ENCODE data around the gene EXOSC7.
"Not testable (repeated sequence)": the region's sequence is repeated elsewhere in the genome, so short reads cannot be mapped to it uniquely, and the experiment has no call there.

EXOSC7 gene

GRCh38 chr3:44962621-44963393 lies 13.2 kb upstream of the EXOSC7 start:
- DNase-seq (ENCODE audit: low read depth): no peak

- no peak for DNase-seq (ENCODE audit: low read depth)
Measured at GRCh38 chr3:44963571-44964325, 12.3 kb upstream of the EXOSC7 start.

- DNase-seq (ENCODE audit: low read depth): no peak
Measured at GRCh38 chr3:44965165-44965564, 10.9 kb upstream of the EXOSC7 start.

GRCh38 chr3:44966795-44967278 lies 9.2 kb upstream of the EXOSC7 start:
- no peak for DNase-seq (ENCODE audit: low read depth)

- no peak for DNase-seq (ENCODE audit: low read depth)
Measured at GRCh38 chr3:44968447-44968858, 7.6 kb upstream of the EXOSC7 start.

GRCh38 chr3:44969154-44969827 lies 6.8 kb upstream of the EXOSC7 start:
- DNase-seq (ENCODE audit: low read depth): no peak

- no peak for DNase-seq (ENCODE audit: low read depth)
Measured at GRCh38 chr3:44969828-44970179, 6.2 kb upstream of the EXOSC7 start.

GRCh38 chr3:44970926-44971490 lies 5.0 kb upstream of the EXOSC7 start:
- DNase-seq (ENCODE audit: low read depth): no peak

GRCh38 chr3:44974416-44974815 lies 1.6 kb upstream of the EXOSC7 start:
- DNase-seq (ENCODE audit: low read depth): no peak

- DNase-seq (ENCODE audit: low read depth): no peak
Measured at GRCh38 chr3:44981220-44981619, 5.2 kb downstream of the EXOSC7 start.

GRCh38 chr3:44981751-44982150 lies 5.7 kb downstream of the EXOSC7 start:
- no peak for DNase-seq (ENCODE audit: low read depth)

GRCh38 chr3:44982817-44983216 lies 6.8 kb downstream of the EXOSC7 start:
- DNase-seq (ENCODE audit: low read depth): no peak

- no peak for DNase-seq (ENCODE audit: low read depth)
Measured at GRCh38 chr3:44983484-44983941, 7.5 kb downstream of the EXOSC7 start.

- DNase-seq (ENCODE audit: low read depth): no peak
Measured at GRCh38 chr3:44984335-44984734, 8.3 kb downstream of the EXOSC7 start.

- not testable (repeated sequence) for DNase-seq (ENCODE audit: low read depth)
Measured at GRCh38 chr3:44986330-44986729, 10.3 kb downstream of the EXOSC7 start.

GRCh38 chr3:44987332-44987731 lies 11.3 kb downstream of the EXOSC7 start:
- no peak for DNase-seq (ENCODE audit: low read depth)

GRCh38 chr3:44988073-44988472 lies 12.0 kb downstream of the EXOSC7 start:
- DNase-seq (ENCODE audit: low read depth): no peak

GRCh38 chr3:44989141-44989540 lies 13.1 kb downstream of the EXOSC7 start:
- no peak for DNase-seq (ENCODE audit: low read depth)

- DNase-seq (ENCODE audit: low read depth): no peak
Measured at GRCh38 chr3:44989636-44990373, 13.8 kb downstream of the EXOSC7 start.

GRCh38 chr3:44991326-44991725 lies 15.3 kb downstream of the EXOSC7 start:
- DNase-seq (ENCODE audit: low read depth): no peak
